ENCODE data around the gene SSTR5. TPM values are rescaled to one million over a fixed set of nuclear protein-coding genes. Genes with fewer than 3 reads are reported as not detected.

SSTR5 gene
- total and polyA plus RNA-seq, 10 of the 15 experiments (the other 5 are each of a cell fraction or from before 2014, with no cell fraction given) = not detected

DNA sequence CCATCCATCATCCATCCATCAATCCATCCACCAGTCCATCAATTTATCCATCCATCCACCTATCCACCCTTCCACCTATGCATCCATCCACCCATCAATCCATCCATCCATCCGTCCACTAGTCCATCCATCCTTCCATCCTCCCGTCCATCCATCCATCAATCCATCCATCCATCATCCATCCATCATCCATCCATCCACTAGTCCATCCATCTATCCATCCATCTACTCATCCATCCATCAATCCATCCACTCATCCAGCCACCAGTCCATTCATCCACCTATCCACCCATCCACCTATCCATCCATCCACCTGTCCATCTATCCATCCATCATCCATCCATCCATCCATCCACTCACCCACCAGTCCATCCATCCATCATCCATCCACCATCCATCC is 39.9 kb upstream of the SSTR5 start:
- no peak for DNase-seq (ENCODE audit: low read depth, low spot score)
- ChIA-PET POLR2A (no interaction called here), CTCF (no interaction called here), SMC1A (ENCODE audit: uncharacterized antibody, unreplicated experiment) (no interaction called here), RAD21 (ENCODE audit: unreplicated experiment) (no interaction called here)
- TF ChIP-seq MEF2A (IDR thresholded peaks at IDR 0.05; ENCODE audit: insufficient read depth, low read depth, low read length) (no peak), BRCA1 (IDR thresholded peaks at IDR 0.05; ENCODE audit: low read depth, low read length) (no peak)
- H2AFZ ChIP-seq (ENCODE audit: control insufficient read depth, low read depth, low read length) = no peak overlapping the region
- H3K4me3 ChIP-seq = no peak overlapping the region
- no peak overlapping the region for H3K27ac ChIP-seq (ENCODE audit: control insufficient read depth, insufficient read depth)
- intact Hi-C loops (cut with micrococcal nuclease; ENCODE audit: unreplicated experiment) (no loop called here), in situ Hi-C loops (cut with MboI) (no loop called here)
- H3K36me3 ChIP-seq (ENCODE audit: control insufficient read depth in 2 of 2, insufficient read depth in 2 of 2, low read length in 1 of 2) = no peaks in the 10 kb centered on the region
- BruUV-seq (replicated peaks) = no TSS peak
- no peaks in the 10 kb centered on the region for H3K79me2 ChIP-seq (ENCODE audit: control insufficient read depth, insufficient read depth, low read length)
- no peaks in the 10 kb centered on the region for H3K27me3 ChIP-seq (replicated peaks in 1 of 2; ENCODE audit: control insufficient read depth in 2 of 2, insufficient read depth in 2 of 2, low read length in 1 of 2)
- ATAC-seq = no peak
- no peak for FAIRE-seq
- H3K9me3 ChIP-seq (replicated peaks; ENCODE audit: control insufficient read depth, insufficient read depth, low read length) = no peaks in the 10 kb centered on the region; the same call in 2 of the 3 replicates
- WGBS (ENCODE audit: insufficient coverage, insufficient replicate concordance, low lambda C conversion rate, missing lambda C conversion rate) = 21% methylated on average over 2 of the region's 2 CpGs
- H4K20me1 ChIP-seq (ENCODE audit: control insufficient read depth, insufficient read depth) = no peaks in the 10 kb centered on the region
- no peak overlapping the region for H3K4me2 ChIP-seq (ENCODE audit: control insufficient read depth, insufficient read depth)
- no peaks in the 10 kb centered on the region for H3K4me1 ChIP-seq (ENCODE audit: control insufficient read depth, insufficient read depth, low read length)
- no peak overlapping the region for H3K9ac ChIP-seq (ENCODE audit: control insufficient read depth, insufficient read depth, low read length)

DNA sequence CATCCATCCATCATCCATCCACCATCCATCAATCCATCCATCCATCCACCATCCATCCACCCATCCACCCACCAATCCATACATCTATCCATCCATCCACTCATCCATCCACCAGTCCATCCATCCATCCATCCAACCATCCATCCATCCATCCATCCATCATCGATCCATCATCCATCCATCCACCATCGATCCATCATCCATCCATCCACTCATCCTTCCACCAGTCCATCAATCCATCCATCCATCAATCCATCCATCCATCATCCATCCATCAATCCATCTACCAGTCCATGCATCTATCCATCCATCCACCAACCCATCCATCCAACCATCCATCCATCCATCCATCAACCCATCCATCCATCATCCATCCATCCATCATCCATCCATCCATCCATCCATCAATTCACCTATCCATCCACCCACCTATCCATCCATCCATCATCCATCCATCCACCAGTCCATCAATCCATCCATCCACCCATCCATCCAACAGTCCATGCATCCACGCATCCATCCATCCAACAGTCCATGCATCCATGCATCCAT is 39.3 kb upstream of the SSTR5 start:
- Histone ChIP-seq H3K9ac (ENCODE audit: control insufficient read depth, insufficient read depth, low read length) (no peak overlapping the region), H2AFZ (ENCODE audit: control insufficient read depth, low read depth, low read length) (no peak overlapping the region), H3K4me3 (no peak overlapping the region), H3K9me3 (replicated peaks; ENCODE audit: control insufficient read depth, insufficient read depth, low read length) (no peaks in the 10 kb centered on the region; the same call in 2 of the 3 replicates), H3K4me1 (ENCODE audit: control insufficient read depth, insufficient read depth, low read length) (no peaks in the 10 kb centered on the region), H3K36me3 (ENCODE audit: control insufficient read depth in 2 of 2, insufficient read depth in 2 of 2, low read length in 1 of 2) (no peaks in the 10 kb centered on the region), H4K20me1 (ENCODE audit: control insufficient read depth, insufficient read depth) (no peaks in the 10 kb centered on the region), H3K4me2 (ENCODE audit: control insufficient read depth, insufficient read depth) (no peak overlapping the region), H3K27ac (ENCODE audit: control insufficient read depth, insufficient read depth) (no peak overlapping the region), H3K79me2 (ENCODE audit: control insufficient read depth, insufficient read depth, low read length) (no peaks in the 10 kb centered on the region), H3K27me3 (replicated peaks in 1 of 2; ENCODE audit: control insufficient read depth in 2 of 2, insufficient read depth in 2 of 2, low read length in 1 of 2) (no peaks in the 10 kb centered on the region)
- POLR2A ChIA-PET = no interaction called here
- no TSS peak for BruUV-seq (replicated peaks)
- ATAC-seq (no peak), FAIRE-seq (no peak), DNase-seq (ENCODE audit: low read depth, low spot score) (no peak)
- 53% methylated on average over 3 of the region's 3 CpGs for WGBS (ENCODE audit: insufficient coverage, insufficient replicate concordance, low lambda C conversion rate, missing lambda C conversion rate)
- in situ Hi-C loops (cut with MboI) = no loop called here
- intact Hi-C loops (cut with micrococcal nuclease; ENCODE audit: unreplicated experiment) = no loop called here
- RAD21 ChIA-PET (ENCODE audit: unreplicated experiment) = no interaction called here
- SMC1A ChIA-PET (ENCODE audit: uncharacterized antibody, unreplicated experiment) = no interaction called here
- CTCF ChIA-PET = no interaction called here
- TF ChIP-seq HDGF (IDR thresholded peaks at IDR 0.05) (no peak), POLR2AphosphoS5 (IDR thresholded peaks at IDR 0.05; ENCODE audit: low read length) (no peak)
- TF ChIP-seq, protein P1, sequence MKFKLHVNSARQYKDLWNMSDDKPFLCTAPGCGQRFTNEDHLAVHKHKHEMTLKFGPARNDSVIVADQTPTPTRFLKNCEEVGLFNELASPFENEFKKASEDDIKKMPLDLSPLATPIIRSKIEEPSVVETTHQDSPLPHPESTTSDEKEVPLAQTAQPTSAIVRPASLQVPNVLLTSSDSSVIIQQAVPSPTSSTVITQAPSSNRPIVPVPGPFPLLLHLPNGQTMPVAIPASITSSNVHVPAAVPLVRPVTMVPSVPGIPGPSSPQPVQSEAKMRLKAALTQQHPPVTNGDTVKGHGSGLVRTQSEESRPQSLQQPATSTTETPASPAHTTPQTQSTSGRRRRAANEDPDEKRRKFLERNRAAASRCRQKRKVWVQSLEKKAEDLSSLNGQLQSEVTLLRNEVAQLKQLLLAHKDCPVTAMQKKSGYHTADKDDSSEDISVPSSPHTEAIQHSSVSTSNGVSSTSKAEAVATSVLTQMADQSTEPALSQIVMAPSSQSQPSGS (IDR thresholded peaks at IDR 0.05; ENCODE audit: low read length) = no peak

Measured in GM12878 (cell line).